HG02678 (cell line): ENCODE data around the gene CLEC2A.
"Not testable (repeated sequence)": the region's sequence is repeated elsewhere in the genome, so short reads cannot be mapped to it uniquely, and the experiment has no call there.

Experiments
- ATAC-seq: cut with Tn5 transposase; IDR thresholded peaks from one replicate; pipeline ENCODE4 v1.9.1; 2021; ENCODE audit warnings: mild to moderate bottlenecking, moderate library complexity; ENCODE audit not compliant: unreplicated experiment

CLEC2A gene

GRCh38 chr12:9932270-9932669 is at the start of gene CLEC2A:
Gene CLEC2A (minus strand): TSS chr12:9932370. CDS start chr12:9932329, 41 bp downstream.
- no peak for ATAC-seq

DNA sequence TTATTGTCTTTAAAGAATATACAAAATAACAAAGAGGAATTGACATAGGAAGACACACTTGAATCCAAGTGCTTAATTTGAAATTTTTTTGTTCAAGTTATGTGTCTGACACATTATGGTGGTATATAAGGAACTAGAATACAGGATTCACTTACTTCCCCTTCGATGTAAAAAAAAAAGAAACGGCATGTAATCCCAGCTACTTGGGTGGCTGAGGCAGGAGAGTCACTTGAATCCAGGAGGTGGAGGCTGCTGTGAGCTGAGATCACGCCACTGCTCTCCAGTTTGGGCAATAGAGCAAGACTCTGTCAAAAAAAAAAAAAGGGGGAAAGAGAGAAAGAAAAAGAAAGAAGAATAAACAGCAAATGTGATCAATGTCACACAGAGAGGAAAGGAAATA is 48.0 kb upstream of the CLEC2A start:
- ATAC-seq = no peak

- ATAC-seq = no peak
Observed at GRCh38 chr12:9977916-9978315, 45.7 kb upstream of the CLEC2A start.

- not testable (repeated sequence) for ATAC-seq
Observed at GRCh38 chr12:9976626-9977025, 44.5 kb upstream of the CLEC2A start.

- ATAC-seq = no peak
Observed at GRCh38 chr12:9975614-9976013, 43.4 kb upstream of the CLEC2A start.

DNA sequence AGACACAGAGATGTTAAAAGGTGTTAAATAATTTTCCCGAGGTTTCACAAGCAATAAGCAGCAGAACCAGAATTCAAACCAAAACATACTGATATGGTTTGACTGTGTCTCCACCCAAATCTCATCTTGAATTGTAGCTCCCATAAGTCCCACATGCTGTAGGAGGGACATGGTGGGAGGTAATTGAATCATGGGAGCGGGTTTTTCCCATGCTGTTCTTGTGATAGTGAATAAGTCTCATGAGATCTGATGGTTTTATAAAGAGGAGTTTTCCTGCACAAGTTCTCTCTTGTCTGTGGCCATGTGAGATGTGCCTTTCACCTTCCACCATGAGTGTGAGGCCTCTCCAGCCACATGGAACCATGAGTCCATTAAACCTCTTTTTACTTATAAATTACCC is 42.6 kb upstream of the CLEC2A start:
- ATAC-seq = not testable (repeated sequence)

DNA sequence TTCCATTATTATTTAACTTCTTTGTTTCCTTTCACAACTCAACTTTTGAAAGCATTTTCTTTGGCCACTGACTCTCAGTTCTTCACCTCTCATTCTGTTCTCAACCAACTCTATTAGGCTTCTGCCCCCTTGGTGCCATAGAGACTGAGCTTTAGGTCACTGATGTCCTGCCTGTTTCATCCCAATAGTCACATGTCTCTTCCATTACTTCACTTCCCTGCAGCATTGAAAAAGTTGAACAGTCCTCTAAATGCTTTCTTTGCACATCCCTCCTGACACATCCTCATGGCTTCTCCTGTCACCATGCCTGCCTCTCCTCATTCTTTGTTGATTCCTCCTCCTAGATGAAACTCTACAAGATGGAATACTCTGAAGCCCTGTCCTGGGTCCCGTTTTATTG is 41.8 kb upstream of the CLEC2A start:
- no peak for ATAC-seq

GRCh38 chr12:9971181-9971580 is 39.0 kb upstream of the CLEC2A start, which contains the start of gene CLEC12A:
Gene CLEC12A (plus strand): TSS chr12:9971409. CDS start chr12:9971597, 188 bp downstream.
- no peak for ATAC-seq

DNA sequence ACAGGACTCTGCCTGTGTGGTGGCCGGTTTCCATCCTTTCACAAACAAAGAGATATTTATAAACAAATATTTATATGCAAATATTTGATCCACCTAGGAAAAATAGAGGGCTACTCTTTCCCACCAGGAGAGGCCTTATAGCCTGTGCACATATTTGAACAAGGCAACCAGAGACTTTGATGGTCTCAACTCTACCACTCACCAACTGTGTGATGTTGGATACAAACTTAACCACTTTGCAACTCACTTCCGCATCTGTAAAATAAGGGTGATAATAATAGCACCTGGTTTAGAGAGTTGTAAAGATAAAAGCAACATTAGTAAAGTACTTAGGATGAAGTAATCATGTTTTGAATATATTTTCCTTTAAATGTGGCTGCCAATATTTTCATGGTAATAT is 37.5 kb upstream of the CLEC2A start:
- no peak for ATAC-seq

GRCh38 chr12:9961901-9962300 is 29.7 kb upstream of the CLEC2A start:
- ATAC-seq = no peak

GRCh38 chr12:9961106-9961505 is 28.9 kb upstream of the CLEC2A start:
- peak; percentile 91 for ATAC-seq

DNA sequence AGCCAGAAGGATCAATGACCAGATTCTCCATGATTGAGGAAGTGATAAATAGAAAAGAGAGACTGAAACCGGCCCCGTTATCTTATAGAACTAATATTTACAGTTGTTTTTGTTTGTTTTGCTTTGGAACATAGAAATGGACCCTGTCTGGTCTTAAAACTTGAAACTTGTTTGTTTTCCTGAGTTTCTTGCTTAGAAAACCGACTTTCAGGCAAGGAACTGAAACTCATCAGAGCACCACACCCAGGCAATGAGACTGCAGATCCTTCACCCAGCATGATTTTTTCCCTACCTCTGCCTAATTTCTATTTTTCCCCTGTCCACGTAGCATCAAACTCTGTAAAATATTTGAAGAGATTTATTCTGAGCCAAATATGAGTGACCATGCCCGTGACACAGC is 28.4 kb upstream of the CLEC2A start:
- peak; percentile 18 for ATAC-seq

DNA sequence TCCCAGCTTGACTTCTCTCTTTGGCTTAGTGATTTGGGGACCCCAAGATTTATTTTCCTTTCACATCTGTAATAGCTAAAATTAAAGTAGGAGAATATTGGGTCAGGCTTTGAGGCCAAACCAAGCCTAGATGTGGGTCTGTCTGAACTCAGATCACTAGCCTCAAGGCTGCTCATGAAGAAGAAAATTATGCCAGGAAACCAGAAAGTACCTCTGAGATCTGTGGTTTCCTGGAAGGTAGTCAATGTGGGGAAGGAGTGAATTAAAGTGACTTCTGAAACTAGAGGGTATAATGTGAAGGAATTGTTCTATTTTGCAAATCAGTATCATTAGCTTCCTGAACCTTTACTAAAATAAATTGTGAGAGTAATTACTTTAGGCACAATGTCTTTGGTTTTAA is 25.7 kb upstream of the CLEC2A start:
- no peak for ATAC-seq

DNA sequence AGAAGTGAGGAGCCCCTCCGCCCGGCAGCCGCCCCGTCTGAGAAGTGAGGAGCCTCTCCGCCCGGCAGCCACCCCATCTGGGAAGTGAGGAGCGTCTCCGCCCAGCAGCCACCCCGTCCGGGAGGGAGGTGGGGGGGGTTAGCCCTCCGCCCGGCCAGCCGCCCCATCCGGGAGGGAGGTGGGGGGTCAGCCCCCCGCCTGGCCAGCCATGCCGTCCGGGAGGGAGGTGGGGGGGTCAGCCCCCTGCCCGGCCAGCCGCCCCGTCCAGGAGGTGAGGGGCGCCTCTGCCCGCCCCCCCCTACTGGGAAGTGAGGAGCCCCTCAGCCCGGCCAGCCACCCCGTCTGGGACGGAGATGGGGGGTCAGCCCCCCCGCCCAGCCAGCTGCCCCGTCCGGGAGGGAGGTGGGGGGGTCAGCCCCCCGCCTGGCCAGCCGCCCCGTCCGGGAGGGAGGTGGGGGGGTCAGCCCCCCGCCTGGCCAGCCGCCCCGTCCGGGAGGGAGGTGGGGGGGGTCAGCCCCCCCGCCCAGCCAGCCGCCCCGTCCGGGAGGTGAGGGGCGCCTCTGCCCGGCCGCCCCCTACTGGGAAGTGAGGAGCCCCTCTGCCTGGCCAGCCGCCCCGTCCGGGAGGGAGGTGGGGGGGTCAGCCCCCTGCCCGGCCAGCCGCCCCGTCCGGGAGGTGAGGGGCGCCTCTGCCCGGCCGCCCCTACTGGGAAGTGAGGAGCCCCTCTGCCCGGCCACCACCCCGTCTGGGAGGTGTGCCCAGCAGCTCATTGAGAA is 21.0 kb upstream of the CLEC2A start:
- ATAC-seq = not testable (repeated sequence)

GRCh38 chr12:9951026-9951675 is 19.0 kb upstream of the CLEC2A start:
- ATAC-seq = peak; percentile 51

- peak; percentile 97 for ATAC-seq
Observed at GRCh38 chr12:9948606-9949296, 16.6 kb upstream of the CLEC2A start.

GRCh38 chr12:9947674-9948073 is 15.5 kb upstream of the CLEC2A start:
- no peak for ATAC-seq

- no peak for ATAC-seq
Observed at GRCh38 chr12:9944391-9944790, 12.2 kb upstream of the CLEC2A start.

DNA sequence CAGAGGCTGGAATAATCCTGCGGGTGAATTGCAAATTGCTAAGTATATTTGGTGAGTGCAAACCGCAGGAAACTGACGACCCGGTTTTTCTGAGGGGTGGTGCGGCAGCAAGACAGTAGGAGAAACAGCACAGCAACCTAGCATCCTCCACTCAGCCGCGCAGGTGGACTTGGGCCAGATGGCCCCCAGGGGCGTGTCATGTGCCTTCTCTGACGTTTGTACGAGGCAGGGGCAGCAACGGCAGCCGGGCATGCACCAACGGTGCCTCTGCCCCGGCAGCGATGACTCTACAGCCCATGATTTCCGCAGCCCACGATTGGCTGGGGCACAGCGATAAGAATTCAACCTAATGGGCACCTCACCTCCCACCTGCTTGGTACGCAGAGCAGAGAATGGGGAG is 11.1 kb upstream of the CLEC2A start:
- ATAC-seq = no peak

DNA sequence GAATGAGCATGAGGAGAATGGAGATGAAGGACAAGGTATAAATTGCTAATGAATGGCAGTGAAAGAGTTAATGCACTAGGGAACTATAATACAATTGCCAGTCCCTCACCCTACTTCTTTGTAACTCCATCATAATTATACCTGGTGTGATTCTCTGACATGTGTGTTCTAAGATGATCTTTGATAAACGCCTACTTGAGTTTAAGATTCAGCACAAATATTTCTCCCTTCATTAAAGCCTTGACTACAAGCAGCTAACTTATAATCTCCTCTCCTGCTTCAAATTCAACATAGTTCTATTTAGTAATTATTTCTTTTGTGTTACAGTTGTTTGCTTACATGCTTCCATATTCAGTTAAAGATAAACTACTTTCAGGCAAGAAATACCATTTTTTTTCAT is 9.7 kb upstream of the CLEC2A start:
- no peak for ATAC-seq

GRCh38 chr12:9940375-9940774 is 8.2 kb upstream of the CLEC2A start:
- ATAC-seq = no peak

DNA sequence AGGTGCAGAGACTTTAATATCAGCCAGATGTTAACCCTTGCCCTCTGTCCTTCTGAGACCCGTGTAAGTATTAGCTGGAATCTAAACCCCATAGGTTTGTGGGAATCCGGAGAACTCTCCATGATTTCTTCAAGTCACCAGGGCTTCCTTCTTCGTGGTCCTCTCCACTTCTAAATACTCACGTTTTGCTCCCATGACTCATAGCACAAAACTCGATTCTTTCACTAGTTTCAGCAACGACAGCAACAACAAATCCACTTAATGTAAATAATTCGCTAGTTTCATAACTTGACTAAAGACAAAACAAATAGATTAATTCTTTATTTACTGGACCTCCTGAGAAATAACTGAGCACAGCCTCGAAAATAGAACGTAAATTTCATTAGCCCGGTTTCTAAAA is 4.4 kb upstream of the CLEC2A start:
- ATAC-seq = no peak
